GM06990 (cell line): ENCODE measurements around the gene PRAMEF33.
"Not testable (repeated sequence)": the region's sequence is repeated elsewhere in the genome, so short reads cannot be mapped to it uniquely, and the experiment has no call there.

Source experiments
- DNase-seq: peaks from one replicate; pipeline ENCODE4 v3.0.0-alpha.2; 2011; ENCODE audit not compliant: insufficient read length; ENCODE audit errors: extremely low read depth
- H3K27me3 ChIP-seq: replicated peaks from 2 replicates; pipeline ENCODE4 v1.6.0; 2011; ENCODE audit warnings: low read length; ENCODE audit not compliant: control insufficient read depth, insufficient read depth
- H3K36me3 ChIP-seq: 2 replicates; pipeline ENCODE4 v1.5.1; 2011; ENCODE audit warnings: low read length; ENCODE audit not compliant: control insufficient read depth, insufficient read depth
- H3K4me3 ChIP-seq: replicated peaks from 2 replicates; pipeline ENCODE4 v1.5.1; 2011; ENCODE audit warnings: low read depth, mild to moderate bottlenecking, control low read depth, low read length
- CTCF ChIP-seq: IDR thresholded peaks from 2 replicates; pipeline ENCODE4 v1.5.1; 2011; ENCODE audit warnings: low read length, control low read depth, mild to moderate bottlenecking, inconsistent platforms; ENCODE audit not compliant: insufficient read depth, poor library complexity, severe bottlenecking

PRAMEF33 gene

GRCh38 chr1:13354475-13354874 is 51.1 kb downstream of the PRAMEF33 start:
- H3K4me3 ChIP-seq, H3K36me3 ChIP-seq, H3K27me3 ChIP-seq, DNase-seq: not testable (repeated sequence)

- H3K4me3 ChIP-seq, H3K27me3 ChIP-seq, H3K36me3 ChIP-seq, DNase-seq: not testable (repeated sequence)
- peak; percentile 44 for TF ChIP-seq CTCF
These were observed 53.4 kb downstream of the PRAMEF33 start for GRCh38 chr1:13356774-13357173.
